Fibroblast of the conjunctiva (primary cell): ENCODE data around the gene MRPS5.

ENCODE experiments used
- DNase-seq: peaks from one replicate; pipeline ENCODE4 v3.0.0-alpha.2; 2010; ENCODE audit warnings: low read depth

Gene MRPS5

DNA sequence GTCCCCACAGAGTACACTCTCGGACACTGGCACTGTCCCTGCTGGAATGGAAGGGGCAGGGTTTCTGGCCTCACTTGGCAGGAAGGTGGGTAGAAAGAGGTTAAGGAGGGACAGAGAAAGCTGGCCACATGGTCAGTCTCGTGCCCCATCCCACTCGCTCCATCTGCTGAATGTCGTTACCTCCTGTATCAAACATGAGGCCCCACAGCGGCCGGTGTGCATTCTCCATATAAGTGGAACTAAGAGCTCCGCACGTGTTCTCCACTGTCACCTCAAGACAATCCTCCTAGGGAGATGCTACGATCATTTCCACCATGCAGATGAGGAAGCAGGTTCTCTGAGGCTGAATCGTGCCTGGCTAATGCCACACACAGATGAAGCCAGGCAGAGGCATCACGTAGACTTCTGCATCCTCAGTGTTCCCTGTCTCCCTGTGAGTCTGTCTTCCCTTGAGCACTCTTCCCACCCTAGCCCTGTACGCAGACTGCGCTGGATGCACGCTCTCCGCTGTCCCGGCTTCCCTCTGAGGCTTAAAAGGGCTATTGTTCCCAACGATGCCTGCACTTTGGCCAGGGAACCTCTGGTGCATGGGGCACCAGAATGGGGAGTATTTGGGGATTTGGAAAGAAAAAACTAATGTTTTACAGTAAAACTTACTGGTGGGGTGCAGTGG, 61.0 kb downstream of the MRPS5 start:
- DNase-seq = no peak

- no peak for DNase-seq
Observed at GRCh38 chr2:95059656-95060370, 61.8 kb downstream of the MRPS5 start.

DNA sequence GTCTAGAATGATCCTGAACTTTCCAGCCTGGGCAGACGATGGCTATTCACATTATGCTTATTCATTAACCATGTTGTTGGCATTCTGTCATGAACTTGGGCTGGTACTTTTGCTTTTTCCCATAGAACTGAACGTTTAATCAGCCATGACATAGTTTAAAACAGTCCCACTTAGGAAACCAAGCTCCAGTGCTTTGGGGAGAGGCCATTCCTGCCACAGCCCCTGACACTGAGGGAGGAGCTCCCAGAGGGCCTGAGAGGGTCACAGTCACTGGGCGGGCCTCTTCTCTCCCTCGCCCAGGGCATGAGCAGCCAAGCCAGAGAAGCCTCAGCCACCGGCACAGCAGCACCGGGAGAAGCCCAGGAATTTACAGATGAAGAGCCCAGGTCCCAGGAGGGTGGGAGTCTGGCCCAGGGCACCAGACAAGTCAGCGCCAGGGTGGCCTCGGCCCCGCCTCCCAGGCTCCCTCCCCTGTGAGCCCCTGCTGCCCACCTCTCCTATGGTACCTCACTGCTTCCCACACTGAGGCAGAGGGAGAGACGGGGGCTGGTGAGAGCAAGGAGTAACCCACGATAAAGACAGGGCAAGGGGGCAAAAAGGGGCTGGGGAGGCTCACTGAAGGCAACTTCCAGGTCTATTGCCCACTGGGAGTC, 62.5 kb downstream of the MRPS5 start:
- DNase-seq = no peak

- no peak for DNase-seq
Observed at GRCh38 chr2:95058466-95058988, 63.1 kb downstream of the MRPS5 start.

DNA sequence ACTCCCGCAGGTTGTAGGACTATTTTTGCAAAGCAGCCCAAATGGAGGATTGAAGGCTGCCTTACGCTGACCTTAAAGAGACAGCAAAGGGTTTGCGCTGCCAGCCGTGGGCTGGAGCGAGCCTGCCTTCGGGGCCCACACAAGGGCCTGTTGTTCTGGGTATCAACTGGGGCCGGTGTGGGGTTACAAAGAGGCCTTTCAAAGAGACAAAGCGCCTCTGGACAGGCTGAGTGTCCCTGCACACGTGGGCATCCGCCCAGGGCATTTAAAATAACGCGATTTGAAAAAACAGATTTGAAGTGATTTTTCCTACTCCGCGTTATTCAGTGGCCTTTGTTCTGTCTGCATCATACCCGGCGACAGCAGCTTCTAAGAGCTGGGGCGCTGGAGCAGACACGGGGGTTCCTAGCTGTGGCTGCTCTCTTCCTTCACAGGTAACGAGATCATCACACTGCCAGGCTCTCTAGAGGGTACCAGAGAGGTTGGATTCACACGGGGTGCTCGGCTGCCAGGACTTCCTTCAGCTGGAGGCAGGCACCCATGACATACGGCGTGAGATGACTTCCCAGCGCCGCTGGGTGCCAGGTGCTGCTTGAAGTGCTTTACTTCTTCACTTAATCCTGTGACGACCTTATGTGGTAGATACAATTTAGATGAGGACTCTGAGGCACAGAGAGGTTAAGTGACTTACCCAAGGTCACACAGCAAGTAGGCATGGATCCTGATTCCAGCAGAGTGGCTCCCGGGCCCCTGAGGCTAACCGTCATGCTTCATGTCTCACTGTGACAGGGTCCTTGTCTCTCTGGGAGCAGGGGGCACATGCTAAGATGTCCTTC, 63.9 kb downstream of the MRPS5 start:
- no peak for DNase-seq

DNA sequence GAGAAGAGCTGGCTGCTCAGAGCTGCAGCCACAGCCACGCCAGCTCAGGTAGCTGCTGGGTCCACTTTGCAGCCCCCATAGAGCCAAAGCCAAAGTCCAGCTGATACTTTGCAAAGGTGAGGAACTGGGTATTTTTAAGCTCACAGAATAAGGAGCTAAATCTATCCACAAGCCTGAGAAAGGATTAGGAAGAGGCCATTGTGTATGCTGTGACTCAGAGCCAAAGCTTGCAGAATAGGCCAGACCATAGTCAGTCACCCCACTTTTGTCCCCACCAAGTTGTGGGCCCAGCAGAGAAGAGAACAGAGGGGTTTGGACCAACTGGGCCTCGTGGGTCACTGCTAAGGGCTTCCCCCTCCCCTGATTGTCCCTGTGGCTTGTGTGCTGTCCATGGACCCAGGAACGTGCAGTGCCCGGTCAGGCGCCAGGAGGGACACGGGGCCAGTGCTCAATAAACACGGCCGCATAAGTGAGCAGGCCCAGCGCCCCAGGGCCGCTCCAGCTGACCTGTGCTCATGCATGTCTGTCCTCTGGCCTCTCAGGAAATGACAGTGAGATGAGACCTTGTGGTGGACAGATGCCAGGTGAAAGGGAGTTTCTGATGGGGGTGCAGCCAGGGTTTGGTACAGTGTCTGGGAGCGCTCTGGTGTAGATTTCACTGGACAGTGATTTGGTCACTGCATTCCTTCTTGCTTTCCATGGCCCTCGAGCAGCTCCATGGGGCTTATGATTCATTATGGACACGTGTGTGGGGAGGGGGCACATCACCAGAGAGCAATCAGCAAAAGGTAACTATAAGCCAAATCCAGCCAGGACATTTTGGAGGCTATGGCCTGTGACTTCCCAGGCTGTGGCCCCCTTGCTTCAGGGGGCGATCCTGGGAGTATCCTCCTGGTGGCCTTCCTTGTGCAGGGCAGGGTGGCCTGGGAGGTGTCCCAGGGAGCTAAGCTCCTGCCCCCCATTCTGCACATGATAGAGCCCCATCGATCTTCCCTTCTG, 64.8 kb downstream of the MRPS5 start:
- DNase-seq = no peak

GRCh38 chr2:95056044-95056443, 65.6 kb downstream of the MRPS5 start:
- no peak for DNase-seq

DNA sequence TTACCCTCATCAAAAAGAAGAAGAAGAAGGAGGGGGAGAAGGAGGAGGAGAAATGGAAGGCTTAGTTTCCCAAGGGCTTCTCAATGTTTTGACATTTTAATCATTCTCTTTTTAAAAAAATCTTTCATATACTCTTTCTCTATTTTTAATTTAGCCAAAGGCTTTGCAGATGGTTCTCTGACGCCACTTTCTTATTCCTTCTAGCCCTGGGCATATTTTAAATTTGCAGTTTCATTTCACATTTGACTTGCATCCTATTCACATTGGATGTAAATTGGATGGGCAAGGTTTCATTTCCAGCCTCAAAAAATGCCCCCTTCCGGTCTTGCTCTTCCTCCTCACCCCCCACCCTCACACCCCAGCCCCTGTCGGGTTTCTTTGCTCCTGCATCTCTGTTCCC, 66.3 kb downstream of the MRPS5 start:
- DNase-seq = no peak

- no peak for DNase-seq
Observed at GRCh38 chr2:95054016-95054415, 67.6 kb downstream of the MRPS5 start.

GRCh38 chr2:95053543-95053942, 68.1 kb downstream of the MRPS5 start:
- DNase-seq = no peak

- no peak for DNase-seq
Observed at GRCh38 chr2:95052804-95053479, 68.7 kb downstream of the MRPS5 start.

- DNase-seq = no peak
Observed at GRCh38 chr2:95052307-95052706, 69.3 kb downstream of the MRPS5 start.

GRCh38 chr2:95051626-95052025, 70.0 kb downstream of the MRPS5 start:
- no peak for DNase-seq

- DNase-seq = no peak
Observed at GRCh38 chr2:95050385-95051300, 71.0 kb downstream of the MRPS5 start.

- no peak for DNase-seq
Observed at GRCh38 chr2:95049961-95050360, 71.6 kb downstream of the MRPS5 start.

DNA sequence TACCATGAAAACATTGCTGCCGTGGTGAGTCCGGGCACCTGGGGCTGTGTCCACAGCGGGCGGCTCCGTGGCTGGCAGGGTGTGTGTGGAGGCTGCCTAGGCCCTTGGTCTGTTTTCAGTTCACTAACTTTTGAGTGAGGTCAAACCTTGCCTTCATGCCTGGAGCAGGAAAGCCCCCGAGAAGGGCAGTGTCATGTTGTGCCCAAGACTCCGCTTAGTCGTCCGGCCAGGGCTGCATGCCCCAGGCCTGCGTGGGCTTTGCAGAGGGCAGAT, 72.0 kb downstream of the MRPS5 start:
- no peak for DNase-seq

DNA sequence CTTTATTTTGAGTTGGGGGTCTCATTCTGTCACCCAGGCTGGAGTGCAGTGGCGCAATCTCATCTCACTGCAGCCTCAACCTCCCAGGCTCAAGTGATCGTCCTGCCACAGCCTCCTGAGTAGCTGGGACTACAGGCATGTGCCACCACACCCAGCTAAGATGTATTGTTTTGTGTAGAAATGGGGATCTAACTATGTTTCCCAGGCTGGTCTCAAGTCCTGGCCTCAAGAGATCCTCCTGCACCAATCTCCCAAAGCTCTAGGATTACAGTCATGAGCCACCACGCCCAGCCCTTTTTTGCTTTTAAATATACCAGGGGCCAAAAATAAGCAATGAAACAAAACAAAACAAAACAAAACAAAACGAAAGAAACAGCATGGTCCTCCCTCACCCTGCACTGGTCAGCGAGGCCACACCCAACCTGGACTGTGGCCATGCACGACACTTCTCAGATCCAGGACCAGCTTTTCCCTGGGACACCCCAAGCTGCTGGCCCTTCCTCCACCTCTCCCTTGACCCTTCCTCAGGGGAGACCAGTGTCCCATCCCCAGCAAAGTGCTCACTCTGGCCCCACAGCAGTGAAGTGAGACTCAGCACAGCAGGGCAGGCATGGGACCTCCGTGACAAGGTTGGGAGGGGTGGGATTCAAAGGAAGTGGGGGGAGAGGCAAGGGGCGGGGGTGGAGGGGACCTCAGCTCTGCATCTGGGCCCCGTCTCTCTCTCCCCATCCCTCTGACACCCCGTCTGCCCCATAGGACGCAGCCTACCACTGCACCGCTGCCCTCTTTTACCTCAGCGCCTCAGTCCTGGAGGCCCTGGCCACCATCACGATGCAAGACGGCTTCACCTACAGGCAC, 72.6 kb downstream of the MRPS5 start:
- no peak for DNase-seq
